Measurements from ENCODE around the gene UBAC1.

Gene UBAC1

DNA sequence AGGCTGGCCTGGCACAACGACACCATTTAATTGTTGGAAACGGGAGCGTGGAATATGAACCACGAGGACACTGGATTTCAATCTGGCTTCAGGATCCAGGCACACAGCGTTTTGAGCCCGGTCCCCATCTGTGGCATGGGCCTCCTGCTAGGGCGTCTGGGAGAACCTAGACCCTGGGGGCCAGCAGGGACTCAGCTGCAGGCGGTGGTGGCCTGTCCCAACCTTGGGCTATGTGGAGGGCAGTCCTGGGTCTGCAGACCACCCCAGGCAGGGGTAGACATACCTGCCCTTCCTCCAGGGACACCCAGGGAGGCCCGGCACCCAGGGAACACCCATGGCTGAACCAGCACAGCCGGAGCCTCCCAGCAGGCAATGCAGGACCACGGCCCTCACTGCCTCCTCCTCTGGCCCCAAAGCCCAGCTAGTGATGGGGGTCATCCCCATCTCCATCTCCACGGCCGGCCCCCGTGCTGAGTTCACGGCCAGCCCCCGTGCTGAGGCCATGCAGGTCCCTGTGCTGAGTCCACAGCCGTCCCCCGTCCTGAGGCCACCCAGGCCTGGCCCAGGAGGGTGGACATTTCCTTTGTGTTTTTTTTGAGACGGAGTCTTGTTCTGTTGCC, 18.5 kb upstream of the UBAC1 start:
- no peak for DNase-seq (ENCODE audit: low spot score)
- no peak for TF ChIP-seq CTCF (IDR thresholded peaks at IDR 0.05; ENCODE audit: borderline replicate concordance, control extremely low read depth, extremely low read depth, insufficient read depth, missing control alignments)
- in situ Hi-C loops (cut with MboI; ENCODE audit: low sequenced_read_pairs, unreplicated experiment), result no loop called here

DNA sequence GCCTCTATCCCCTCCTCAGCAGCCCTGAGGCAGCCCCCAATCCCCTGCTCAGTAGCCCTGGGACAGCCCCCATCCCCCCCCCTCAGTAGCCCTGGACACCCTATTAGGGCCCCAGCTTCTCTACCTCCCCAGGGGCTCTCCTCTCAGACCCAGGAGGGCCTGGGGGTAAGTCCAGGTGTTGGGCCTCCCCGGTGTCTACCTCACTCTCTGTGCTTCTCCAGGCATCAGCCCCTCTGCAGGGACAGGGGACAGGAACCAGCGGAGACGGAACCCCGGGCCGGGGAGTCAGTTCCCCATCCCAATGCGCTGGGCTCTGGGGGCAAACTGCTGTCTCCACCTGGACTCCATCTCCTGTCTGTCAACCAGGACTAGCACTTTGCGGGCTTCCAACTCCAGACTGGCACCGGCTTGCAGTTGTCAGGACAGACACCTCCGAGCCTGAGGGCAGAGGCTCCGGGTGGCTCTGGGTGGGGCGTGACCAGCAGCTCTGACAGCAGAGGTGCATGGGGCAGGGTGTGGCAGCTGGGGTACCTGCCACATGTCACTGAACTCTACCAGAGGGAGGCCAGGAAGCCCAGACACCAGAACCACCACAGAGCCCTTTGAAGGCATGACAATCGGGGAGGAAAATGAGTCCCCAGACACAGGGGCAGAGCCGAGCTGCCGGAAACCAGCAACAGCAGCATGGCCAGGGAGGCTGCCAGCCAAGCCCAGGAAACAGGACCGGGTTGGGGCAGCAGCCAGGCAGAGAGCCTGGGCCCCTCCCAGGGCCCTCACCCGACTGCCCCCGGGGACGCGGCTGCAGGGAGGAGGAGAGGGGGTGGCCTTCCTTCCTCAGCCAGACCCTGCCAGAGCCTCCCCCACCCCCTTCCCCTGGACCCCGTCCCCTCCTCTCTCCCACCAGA, 17.7 kb upstream of the UBAC1 start:
- no peak for DNase-seq (ENCODE audit: low spot score)
- TF ChIP-seq CTCF (IDR thresholded peaks at IDR 0.05; ENCODE audit: borderline replicate concordance, control extremely low read depth, extremely low read depth, insufficient read depth, missing control alignments), result no peak
- in situ Hi-C loops (cut with MboI; ENCODE audit: low sequenced_read_pairs, unreplicated experiment), result no loop called here

- in situ Hi-C loops (cut with MboI; ENCODE audit: low sequenced_read_pairs, unreplicated experiment), result no loop called here
- no peak for TF ChIP-seq CTCF (IDR thresholded peaks at IDR 0.05; ENCODE audit: borderline replicate concordance, control extremely low read depth, extremely low read depth, insufficient read depth, missing control alignments)
- no peak for DNase-seq (ENCODE audit: low spot score)
Measured at GRCh38 chr9:135976944-135977343, 15.8 kb upstream of the UBAC1 start.

DNA sequence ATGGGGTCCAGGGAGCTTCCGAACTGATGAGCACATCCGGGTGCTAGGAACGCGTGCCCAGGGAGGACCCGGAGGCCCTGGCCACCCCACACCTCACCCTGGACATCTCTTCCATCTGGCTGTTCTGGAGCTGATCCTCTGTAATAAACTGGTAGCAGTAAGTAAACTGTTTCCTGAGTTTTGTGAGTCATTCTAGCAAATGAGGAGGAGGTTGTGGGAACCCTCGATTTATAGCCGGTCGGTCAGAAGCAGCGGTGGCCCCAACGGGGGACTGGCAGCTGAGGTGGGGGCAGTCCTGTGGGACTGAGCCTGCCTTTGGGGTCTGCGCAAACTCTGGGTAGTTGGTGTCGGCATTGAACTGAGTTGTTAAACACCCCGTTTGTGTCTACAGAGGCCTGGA, 15.4 kb upstream of the UBAC1 start:
- no peak for DNase-seq (ENCODE audit: low spot score)
- TF ChIP-seq CTCF (IDR thresholded peaks at IDR 0.05; ENCODE audit: borderline replicate concordance, control extremely low read depth, extremely low read depth, insufficient read depth, missing control alignments), result no peak
- in situ Hi-C loops (cut with MboI; ENCODE audit: low sequenced_read_pairs, unreplicated experiment), result no loop called here

GRCh38 chr9:135975834-135976233, 14.7 kb upstream of the UBAC1 start:
- no peak for DNase-seq (ENCODE audit: low spot score)
- no peak for TF ChIP-seq CTCF (IDR thresholded peaks at IDR 0.05; ENCODE audit: borderline replicate concordance, control extremely low read depth, extremely low read depth, insufficient read depth, missing control alignments)
- in situ Hi-C loops (cut with MboI; ENCODE audit: low sequenced_read_pairs, unreplicated experiment), result no loop called here

GRCh38 chr9:135974220-135974573, 13.0 kb upstream of the UBAC1 start:
- in situ Hi-C loops (cut with MboI; ENCODE audit: low sequenced_read_pairs, unreplicated experiment), result no loop called here
- no peak for DNase-seq (ENCODE audit: low spot score)
- TF ChIP-seq CTCF (IDR thresholded peaks at IDR 0.05; ENCODE audit: borderline replicate concordance, control extremely low read depth, extremely low read depth, insufficient read depth, missing control alignments), result no peak
